HFF-Myc (cell line): Measurements from ENCODE around the gene LRRC8D.

Source experiments
- DNase-seq: peaks from one replicate; pipeline ENCODE4 v3.0.0-alpha.2; 2011; ENCODE audit warnings: low read depth; ENCODE audit errors: extremely low read depth
- H3K4me3 ChIP-seq: replicated peaks from 2 replicates; pipeline ENCODE4 v1.5.1; 2011; ENCODE audit warnings: low read depth, mild to moderate bottlenecking, control low read depth, low read length
- TF ChIP-seq, protein P1 (sequence below): IDR thresholded peaks from 2 replicates; pipeline ENCODE4 v1.5.1; 2012; ENCODE audit warnings: mild to moderate bottlenecking, low read depth, low read length, control low read depth; ENCODE audit errors: missing control alignments

LRRC8D gene

GRCh38 chr1:89943846-89944781 is 123.3 kb downstream of the LRRC8D start:
- no peak overlapping the region for H3K4me3 ChIP-seq
- no peak for DNase-seq
- TF ChIP-seq, protein P1, sequence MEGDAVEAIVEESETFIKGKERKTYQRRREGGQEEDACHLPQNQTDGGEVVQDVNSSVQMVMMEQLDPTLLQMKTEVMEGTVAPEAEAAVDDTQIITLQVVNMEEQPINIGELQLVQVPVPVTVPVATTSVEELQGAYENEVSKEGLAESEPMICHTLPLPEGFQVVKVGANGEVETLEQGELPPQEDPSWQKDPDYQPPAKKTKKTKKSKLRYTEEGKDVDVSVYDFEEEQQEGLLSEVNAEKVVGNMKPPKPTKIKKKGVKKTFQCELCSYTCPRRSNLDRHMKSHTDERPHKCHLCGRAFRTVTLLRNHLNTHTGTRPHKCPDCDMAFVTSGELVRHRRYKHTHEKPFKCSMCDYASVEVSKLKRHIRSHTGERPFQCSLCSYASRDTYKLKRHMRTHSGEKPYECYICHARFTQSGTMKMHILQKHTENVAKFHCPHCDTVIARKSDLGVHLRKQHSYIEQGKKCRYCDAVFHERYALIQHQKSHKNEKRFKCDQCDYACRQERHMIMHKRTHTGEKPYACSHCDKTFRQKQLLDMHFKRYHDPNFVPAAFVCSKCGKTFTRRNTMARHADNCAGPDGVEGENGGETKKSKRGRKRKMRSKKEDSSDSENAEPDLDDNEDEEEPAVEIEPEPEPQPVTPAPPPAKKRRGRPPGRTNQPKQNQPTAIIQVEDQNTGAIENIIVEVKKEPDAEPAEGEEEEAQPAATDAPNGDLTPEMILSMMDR = no peak

DNA sequence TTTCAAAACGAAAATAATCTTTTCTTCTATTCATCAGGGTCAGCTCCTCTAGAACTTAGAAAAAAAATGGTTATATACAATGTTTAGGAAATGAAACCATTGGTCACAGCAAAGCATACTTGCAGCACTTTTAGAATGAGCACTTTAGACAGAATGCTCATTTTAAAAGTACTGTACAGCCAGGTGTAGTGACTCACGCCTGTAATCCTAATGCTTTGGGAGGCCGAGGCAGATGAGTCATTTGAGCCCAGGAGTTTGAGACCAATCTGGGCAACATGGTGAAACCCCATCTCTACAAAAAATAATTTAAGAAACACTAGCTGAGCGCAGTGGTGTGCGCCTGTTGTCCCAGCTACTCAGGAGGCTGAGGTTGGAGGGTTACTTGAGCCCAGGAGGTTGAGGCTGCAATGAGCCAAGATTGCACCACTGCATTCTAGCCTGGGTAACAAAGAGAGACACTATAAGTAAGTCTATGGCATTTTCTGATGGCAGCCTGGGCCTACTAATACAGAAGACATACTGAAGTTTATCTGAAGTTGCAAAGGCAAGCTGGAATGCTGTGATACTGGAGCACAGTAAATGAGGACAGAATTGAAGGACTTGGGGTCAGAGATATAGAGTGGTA is 125.1 kb downstream of the LRRC8D start:
- no peak overlapping the region for H3K4me3 ChIP-seq
- no peak for DNase-seq
- TF ChIP-seq, protein P1 = no peak

DNA sequence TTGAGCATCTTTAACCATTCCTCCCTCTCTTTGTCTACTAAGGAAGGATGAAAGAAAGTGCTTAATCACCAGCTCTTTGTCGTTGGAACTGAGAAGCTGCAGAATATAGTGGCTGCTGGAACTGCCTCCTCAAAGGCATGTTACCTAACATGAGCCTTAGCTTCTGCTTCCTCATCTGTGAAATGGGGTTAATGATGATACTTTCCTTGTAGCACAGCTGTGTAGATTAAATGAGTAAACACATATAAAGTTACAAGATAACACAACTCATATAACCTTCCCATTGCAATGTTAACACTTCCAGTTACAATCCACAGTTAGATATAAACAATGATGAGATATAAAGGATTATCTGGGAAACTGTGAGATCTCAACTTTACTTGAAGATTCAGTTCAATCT is 125.7 kb downstream of the LRRC8D start:
- DNase-seq = no peak

GRCh38 chr1:89948722-89949345 is 128.0 kb downstream of the LRRC8D start:
- TF ChIP-seq, protein P1 = no peak
- H3K4me3 ChIP-seq = no peak overlapping the region
- DNase-seq = no peak

More for the DNA sequence above, 125.7 kb downstream of the LRRC8D start:
- TF ChIP-seq, protein P1 = no peak
- no peak overlapping the region for H3K4me3 ChIP-seq

DNA sequence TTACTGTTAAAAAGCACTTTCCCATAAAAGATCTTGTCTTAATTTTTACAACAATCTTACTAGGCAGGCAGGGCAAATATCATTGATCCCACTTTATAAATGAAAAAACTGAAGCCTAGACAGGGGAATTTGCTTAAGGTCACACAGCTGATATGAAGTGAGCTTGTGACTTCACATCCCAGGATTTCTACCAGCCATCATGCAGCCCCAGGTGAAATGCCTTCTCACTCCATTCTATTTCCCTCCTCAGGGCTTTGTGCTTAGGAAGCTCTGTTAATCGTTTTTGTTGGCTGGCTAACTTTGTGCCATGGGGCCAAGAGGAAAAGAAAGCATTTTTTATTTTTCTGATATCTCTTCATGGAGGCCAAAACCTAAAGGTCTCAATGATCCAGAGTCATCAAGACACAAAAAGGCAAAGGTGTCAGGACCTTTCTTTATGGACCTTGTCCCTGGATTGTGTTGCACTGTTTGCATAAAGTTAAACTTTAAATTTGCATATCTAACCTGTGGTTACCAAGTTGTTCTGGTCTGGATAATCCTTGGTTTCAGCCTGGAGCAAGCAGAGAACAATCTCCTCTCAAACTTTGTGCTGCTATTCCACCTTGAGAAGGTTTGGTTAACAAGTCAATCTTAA is 129.3 kb downstream of the LRRC8D start:
- no peak for DNase-seq
- H3K4me3 ChIP-seq = no peak overlapping the region
- TF ChIP-seq, protein P1 = no peak

- TF ChIP-seq, protein P1 = no peak
- no peak overlapping the region for H3K4me3 ChIP-seq
- no peak for DNase-seq
These were observed 129.9 kb downstream of the LRRC8D start for GRCh38 chr1:89950703-89951102.
